GM19240 (cell line): Measurements from ENCODE around the gene OR6C3.
"Not testable (repeated sequence)": the region's sequence is repeated elsewhere in the genome, so short reads cannot be mapped to it uniquely, and the experiment has no call there.

Experiments
- DNase-seq: peaks from one replicate; pipeline ENCODE4 v3.0.0; 2011; ENCODE audit warnings: low spot score; ENCODE audit not compliant: insufficient read length

Gene OR6C3

DNA sequence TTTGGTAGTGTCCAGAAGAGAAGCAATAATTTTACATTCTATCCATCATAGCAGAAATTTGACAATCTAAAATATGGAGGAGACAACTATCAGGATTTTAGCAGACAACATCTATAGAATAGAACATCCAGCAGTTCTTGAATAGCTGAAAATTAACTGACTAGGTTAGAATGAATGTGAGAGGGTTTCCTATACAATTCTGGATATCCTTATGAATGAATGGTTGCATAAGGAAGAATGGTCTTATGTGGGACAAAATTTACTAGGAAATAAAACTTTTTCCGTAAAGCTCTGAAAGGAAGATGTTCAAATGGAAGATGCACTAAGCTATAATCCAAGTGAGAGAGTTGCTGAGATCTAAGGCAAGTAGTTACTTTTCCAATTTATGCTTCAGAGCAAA is at the start of gene OR6C3:
Gene OR6C3 (plus strand): TSS at position 301 of the 400 bp plus-strand sequence. CDS start 955 bp downstream, outside the sequence.
- no peak for DNase-seq

DNA sequence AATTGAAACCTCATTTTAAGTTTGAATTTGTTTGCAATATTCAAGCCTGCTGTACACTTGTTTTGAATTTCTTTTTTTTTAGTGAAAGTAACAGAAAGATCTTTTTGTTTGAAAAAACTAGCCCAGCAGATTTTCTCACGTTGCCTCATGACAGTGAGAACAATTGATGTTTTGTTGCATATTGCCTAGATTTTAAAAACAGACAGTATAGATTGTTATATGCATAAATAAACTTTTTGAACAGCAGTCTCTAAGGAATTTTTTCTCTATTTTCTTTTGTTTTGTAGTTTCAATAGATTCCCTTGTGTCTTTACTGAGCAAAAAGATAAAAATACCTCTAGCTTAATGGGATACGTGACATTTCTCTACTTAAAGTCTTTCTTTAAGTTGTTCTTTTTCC is 49.6 kb upstream of the OR6C3 start:
- DNase-seq = no peak

GRCh38 chr12:55289999-55290398 is 40.5 kb upstream of the OR6C3 start:
- DNase-seq = no peak

GRCh38 chr12:55296469-55296868 is 34.1 kb upstream of the OR6C3 start, which contains the start of gene OR6C6:
Gene OR6C6 (minus strand): TSS chr12:55296569. CDS start chr12:55295232, 1,337 bp downstream.
- no peak for DNase-seq

- no peak for DNase-seq
Observed at GRCh38 chr12:55314043-55314442, 16.5 kb upstream of the OR6C3 start, which contains the start of gene OR6C1. Gene OR6C1 (plus strand): TSS chr12:55314343. CDS start chr12:55320600, 6,257 bp downstream.

- DNase-seq = no peak
Observed at GRCh38 chr12:55320201-55320600, 10.3 kb upstream of the OR6C3 start.

- DNase-seq = not testable (repeated sequence)
Observed at GRCh38 chr12:55325801-55326200, 4.7 kb upstream of the OR6C3 start.

DNA sequence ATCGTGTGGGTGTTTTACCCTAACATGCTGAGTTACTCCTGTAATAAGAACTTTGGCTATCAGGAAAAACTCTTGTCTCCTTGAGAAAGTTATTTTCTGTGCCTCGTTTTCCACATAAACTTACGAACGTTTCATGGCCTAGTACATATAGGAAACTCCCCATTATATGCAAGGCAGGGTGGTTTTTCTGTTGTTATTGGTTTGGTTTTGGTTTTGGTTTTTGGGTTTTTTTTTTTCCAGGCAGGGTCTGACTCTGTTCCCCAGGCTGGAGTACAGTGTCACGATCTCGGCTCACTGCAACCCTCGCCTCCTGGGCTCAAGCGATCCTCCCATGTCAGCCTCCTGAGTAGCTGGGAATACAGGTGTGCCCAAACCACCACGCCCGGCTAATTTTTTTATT is 5.5 kb downstream of the OR6C3 start:
- DNase-seq = no peak

DNA sequence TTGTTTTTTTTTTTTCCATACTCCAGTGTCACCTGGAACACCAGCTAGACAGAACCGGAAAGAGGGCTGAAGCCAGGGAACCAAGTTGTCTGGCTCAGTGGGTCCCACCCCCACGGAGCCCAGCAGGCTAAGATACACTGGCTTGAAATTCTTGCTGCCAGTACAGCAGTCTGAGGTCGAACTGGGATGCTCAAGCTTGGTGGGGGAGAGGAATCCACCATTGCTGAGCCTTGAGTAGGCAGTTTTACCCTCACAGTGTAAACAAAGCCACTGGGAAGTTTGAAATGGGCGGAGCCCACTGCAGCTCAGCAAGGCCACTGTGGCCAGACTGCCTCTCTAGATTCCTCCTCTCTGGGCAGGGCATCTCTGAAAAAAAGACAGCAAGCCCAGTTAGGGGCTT is 24.8 kb downstream of the OR6C3 start:
- DNase-seq = not testable (repeated sequence)

DNA sequence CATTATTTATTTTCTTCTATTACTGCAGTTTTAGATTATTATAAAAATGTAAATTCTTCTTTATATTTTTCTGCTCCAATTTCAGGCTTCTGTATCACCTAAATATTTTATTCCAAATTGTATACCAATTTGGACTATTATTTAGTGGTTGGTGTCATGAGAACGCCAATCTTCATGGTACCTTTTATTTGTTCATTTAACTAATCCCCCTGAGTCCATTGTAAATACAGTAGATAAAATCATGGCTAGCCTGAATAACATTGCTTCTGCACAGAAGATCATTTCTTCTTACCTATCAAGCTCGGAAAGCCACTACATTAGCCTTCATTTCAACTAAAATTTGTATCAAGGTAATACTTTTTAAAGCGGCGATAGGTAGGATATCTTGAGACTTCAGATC is 32.1 kb downstream of the OR6C3 start, which contains the start of gene OR6C75:
Gene OR6C75 (plus strand): TSS at position 301 of the 400 bp plus-strand sequence. CDS start 2,136 bp downstream, outside the sequence.
- no peak for DNase-seq

- no peak for DNase-seq
Observed at GRCh38 chr12:55365086-55365485, 34.5 kb downstream of the OR6C3 start.

DNA sequence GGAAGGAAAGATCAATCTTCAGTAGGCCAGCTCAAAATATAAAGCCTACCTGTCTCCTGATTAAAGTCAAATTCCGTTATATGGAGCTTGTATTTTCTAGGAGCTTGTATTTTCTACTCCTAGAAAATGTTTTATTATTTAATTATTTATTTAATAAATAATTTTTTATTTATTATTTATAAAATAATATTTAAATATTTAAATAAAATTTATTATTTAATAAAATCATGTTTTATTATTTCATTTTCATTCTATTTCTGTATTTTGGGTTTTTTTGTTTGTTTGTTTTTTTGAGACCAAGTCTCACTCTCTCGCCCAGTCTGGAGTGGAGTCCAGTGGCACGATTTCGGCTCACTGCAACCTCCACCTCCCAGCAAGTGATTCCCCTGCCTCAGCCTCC is 42.0 kb downstream of the OR6C3 start:
- DNase-seq = no peak
